ENCODE data around the gene KIAA0408.
"Not testable (repeated sequence)": the region's sequence is repeated elsewhere in the genome, so short reads cannot be mapped to it uniquely, and the experiment has no call there.

The KIAA0408 gene

DNA sequence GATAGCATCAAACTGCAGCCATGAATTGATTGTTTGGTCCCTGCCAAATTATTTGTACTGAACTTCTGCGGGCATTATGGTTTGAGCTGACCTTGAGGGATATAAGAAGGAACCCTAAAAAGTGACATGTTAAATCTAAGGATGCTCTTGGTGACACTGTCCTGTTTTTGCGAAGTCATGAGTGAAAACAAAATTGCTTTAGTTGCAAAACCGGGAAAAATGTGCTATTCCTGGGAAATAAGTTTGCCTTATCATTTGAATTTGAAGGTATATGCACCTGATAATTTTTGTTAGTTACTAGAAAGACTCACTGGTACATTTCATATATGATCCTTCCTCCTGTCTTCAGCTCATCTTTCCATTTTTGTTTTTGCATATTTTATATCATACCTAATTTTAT, 7.8 kb downstream of the KIAA0408 start:
- Histone ChIP-seq H3K4me3 (ENCODE audit: low read length in 2 of 2) (no peak overlapping the region), H3K9me3 (ENCODE audit: control insufficient read depth in 2 of 2, low read length in 2 of 2) (no peaks in the 10 kb centered on the region), H3K27ac (ENCODE audit: low read depth in 2 of 2, low read length in 2 of 2) (no peak overlapping the region), H3K4me1 (ENCODE audit: control insufficient read depth in 2 of 2, insufficient read depth in 2 of 2, low read length in 2 of 2) (no peaks in the 10 kb centered on the region), H3K9ac (ENCODE audit: low read depth in 1 of 2, low read length in 2 of 2) (no peak overlapping the region), H3K36me3 (ENCODE audit: control insufficient read depth in 2 of 2, insufficient read depth in 2 of 2, low read length in 2 of 2) (no peaks in the 10 kb centered on the region), H3K27me3 (ENCODE audit: control insufficient read depth in 2 of 2, insufficient read depth in 2 of 2, low read length in 2 of 2) (no peaks in the 10 kb centered on the region)

DNA sequence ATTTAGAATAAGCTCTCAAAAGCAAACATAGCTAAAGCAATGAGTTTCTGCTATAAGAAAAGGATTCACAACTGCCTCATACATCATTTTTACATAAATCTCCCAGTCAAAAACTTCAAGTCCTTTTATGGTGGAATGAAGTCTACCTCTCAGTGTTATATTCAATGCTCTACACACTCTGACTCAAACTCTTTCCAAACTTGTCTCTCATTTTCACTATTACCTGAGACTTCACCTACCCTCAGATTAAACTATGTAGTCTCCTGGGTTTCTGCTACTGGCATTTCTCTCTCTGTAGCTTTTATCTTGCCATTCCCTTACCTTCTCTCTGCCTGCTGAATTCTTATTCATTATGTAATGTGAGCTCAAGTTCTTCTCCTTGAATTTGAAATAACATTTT, 11.4 kb downstream of the KIAA0408 start:
- Histone ChIP-seq H3K4me3 (ENCODE audit: low read length in 2 of 2) (no peak overlapping the region), H3K9ac (ENCODE audit: low read depth in 1 of 2, low read length in 2 of 2) (no peak overlapping the region), H3K9me3 (ENCODE audit: control insufficient read depth in 2 of 2, low read length in 2 of 2) (no peaks in the 10 kb centered on the region), H3K36me3 (ENCODE audit: control insufficient read depth in 2 of 2, insufficient read depth in 2 of 2, low read length in 2 of 2) (no peaks in the 10 kb centered on the region), H3K27me3 (ENCODE audit: control insufficient read depth in 2 of 2, insufficient read depth in 2 of 2, low read length in 2 of 2) (no peaks in the 10 kb centered on the region), H3K4me1 (ENCODE audit: control insufficient read depth in 2 of 2, insufficient read depth in 2 of 2, low read length in 2 of 2) (no peaks in the 10 kb centered on the region), H3K27ac (ENCODE audit: low read depth in 2 of 2, low read length in 2 of 2) (no peak overlapping the region)

DNA sequence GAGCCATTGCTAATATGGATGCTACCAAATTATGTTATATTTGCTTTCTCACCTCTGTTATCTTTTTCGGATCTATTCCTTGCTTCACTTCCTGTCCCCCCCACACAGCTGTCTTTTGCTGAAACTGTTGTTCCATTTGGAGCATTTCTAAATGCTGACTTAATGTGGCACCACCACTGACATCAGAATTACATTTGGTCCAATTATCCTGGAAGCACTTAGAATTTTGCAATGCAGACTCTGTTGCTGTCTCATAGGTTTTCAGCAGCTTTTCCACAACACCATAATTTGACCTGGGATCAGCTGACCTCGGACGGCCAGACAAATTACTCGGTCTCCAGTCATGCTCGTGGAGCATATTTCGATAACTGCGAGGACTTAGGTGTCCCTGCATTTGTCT, 12.8 kb downstream of the KIAA0408 start:
- H3K27ac ChIP-seq (ENCODE audit: low read depth in 2 of 2, low read length in 2 of 2) = no peak overlapping the region
- no peak overlapping the region for H3K4me3 ChIP-seq (ENCODE audit: low read length in 2 of 2)
- no peaks in the 10 kb centered on the region for H3K36me3 ChIP-seq (ENCODE audit: control insufficient read depth in 2 of 2, insufficient read depth in 2 of 2, low read length in 2 of 2)
- H3K4me1 ChIP-seq (ENCODE audit: control insufficient read depth in 2 of 2, insufficient read depth in 2 of 2, low read length in 2 of 2) = no peaks in the 10 kb centered on the region
- H3K9ac ChIP-seq (ENCODE audit: low read depth in 1 of 2, low read length in 2 of 2) = no peak overlapping the region
- H3K27me3 ChIP-seq (ENCODE audit: control insufficient read depth in 2 of 2, insufficient read depth in 2 of 2, low read length in 2 of 2) = no peaks in the 10 kb centered on the region
- no peaks in the 10 kb centered on the region for H3K9me3 ChIP-seq (ENCODE audit: control insufficient read depth in 2 of 2, low read length in 2 of 2)

DNA sequence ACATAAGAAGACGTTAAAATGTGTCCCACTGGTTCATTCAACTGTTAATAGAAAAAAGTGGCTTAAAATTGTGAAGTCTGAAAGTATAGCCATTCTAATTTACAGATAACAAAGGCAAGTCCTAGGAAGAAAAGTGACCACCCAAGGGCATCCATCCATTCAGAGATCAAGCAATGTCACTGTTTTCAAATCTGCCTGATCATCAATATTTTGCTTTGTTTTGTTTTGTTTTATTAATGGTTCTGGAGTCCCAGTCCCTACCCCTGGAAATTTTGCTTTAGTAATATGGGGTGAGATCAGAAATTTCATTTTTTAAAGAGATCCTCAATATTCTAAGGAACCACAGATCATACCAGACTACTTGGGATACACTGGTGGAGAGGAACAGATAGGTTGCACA, 17.3 kb downstream of the KIAA0408 start:
- Histone ChIP-seq H3K9me3 (ENCODE audit: control insufficient read depth in 2 of 2, low read length in 2 of 2) (no peaks in the 10 kb centered on the region), H3K27ac (ENCODE audit: low read depth in 2 of 2, low read length in 2 of 2) (no peak overlapping the region), H3K4me1 (ENCODE audit: control insufficient read depth in 2 of 2, insufficient read depth in 2 of 2, low read length in 2 of 2) (no peaks in the 10 kb centered on the region), H3K27me3 (ENCODE audit: control insufficient read depth in 2 of 2, insufficient read depth in 2 of 2, low read length in 2 of 2) (no peaks in the 10 kb centered on the region), H3K4me3 (ENCODE audit: low read length in 2 of 2) (no peak overlapping the region), H3K9ac (ENCODE audit: low read depth in 1 of 2, low read length in 2 of 2) (no peak overlapping the region), H3K36me3 (ENCODE audit: control insufficient read depth in 2 of 2, insufficient read depth in 2 of 2, low read length in 2 of 2) (no peaks in the 10 kb centered on the region)

DNA sequence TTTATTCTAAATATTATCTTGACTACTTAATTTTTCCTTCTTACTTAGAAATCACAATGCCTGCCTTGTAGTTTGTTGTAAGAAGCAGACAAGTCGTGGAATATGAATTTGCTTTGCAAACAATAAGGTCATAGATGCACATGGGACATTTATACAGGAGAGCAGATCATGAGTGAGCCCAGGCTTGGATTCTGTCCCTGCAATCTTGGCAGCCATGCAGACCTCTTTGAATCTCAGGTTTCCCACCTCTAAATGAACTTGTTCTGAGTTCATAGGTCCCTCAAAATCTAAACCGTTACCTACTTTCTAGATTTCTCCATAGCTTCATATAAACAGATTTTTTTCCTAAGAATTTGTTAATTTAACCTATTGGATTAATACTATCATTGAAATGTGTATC, 19.5 kb downstream of the KIAA0408 start:
- Histone ChIP-seq H3K36me3 (ENCODE audit: control insufficient read depth in 2 of 2, insufficient read depth in 2 of 2, low read length in 2 of 2) (no peaks in the 10 kb centered on the region), H3K27ac (ENCODE audit: low read depth in 2 of 2, low read length in 2 of 2) (no peak overlapping the region), H3K9ac (ENCODE audit: low read depth in 1 of 2, low read length in 2 of 2) (no peak overlapping the region), H3K27me3 (ENCODE audit: control insufficient read depth in 2 of 2, insufficient read depth in 2 of 2, low read length in 2 of 2) (no peaks in the 10 kb centered on the region), H3K4me3 (ENCODE audit: low read length in 2 of 2) (no peak overlapping the region), H3K9me3 (ENCODE audit: control insufficient read depth in 2 of 2, low read length in 2 of 2) (no peaks in the 10 kb centered on the region), H3K4me1 (ENCODE audit: control insufficient read depth in 2 of 2, insufficient read depth in 2 of 2, low read length in 2 of 2) (no peaks in the 10 kb centered on the region)

DNA sequence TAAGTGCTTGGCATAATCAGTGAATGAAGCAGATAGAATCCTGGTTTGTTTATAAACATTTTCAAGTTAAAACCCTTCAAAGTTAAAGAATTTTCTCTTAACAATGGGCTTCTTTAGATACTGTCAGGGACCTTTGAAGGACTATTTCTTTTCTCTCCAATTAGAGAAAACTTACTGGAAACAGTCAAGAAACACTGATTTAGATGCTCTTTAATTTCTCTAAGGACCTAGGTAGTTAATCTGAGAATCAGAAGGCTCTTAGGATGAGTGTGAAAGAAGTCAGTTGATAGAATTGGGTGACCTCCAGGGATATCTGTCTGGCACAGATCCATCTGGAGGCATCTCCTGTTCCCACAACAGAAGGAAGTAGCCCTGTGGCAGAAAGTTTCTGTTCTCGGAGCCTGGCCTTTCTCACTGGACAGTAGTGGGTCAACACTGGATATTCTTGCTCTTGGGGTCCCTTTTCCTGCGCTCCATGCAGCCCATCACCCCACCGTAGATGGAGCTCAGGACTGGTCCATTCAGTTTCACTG, 22.5 kb downstream of the KIAA0408 start:
- Histone ChIP-seq H3K27me3 (ENCODE audit: control insufficient read depth in 2 of 2, insufficient read depth in 2 of 2, low read length in 2 of 2) (no peaks in the 10 kb centered on the region), H3K4me1 (ENCODE audit: control insufficient read depth in 2 of 2, insufficient read depth in 2 of 2, low read length in 2 of 2) (no peaks in the 10 kb centered on the region), H3K4me3 (ENCODE audit: low read length in 2 of 2) (no peak overlapping the region), H3K27ac (ENCODE audit: low read depth in 2 of 2, low read length in 2 of 2) (no peak overlapping the region), H3K36me3 (ENCODE audit: control insufficient read depth in 2 of 2, insufficient read depth in 2 of 2, low read length in 2 of 2) (no peaks in the 10 kb centered on the region), H3K9me3 (ENCODE audit: control insufficient read depth in 2 of 2, low read length in 2 of 2) (no peaks in the 10 kb centered on the region), H3K9ac (ENCODE audit: low read depth in 1 of 2, low read length in 2 of 2) (no peak overlapping the region)

DNA sequence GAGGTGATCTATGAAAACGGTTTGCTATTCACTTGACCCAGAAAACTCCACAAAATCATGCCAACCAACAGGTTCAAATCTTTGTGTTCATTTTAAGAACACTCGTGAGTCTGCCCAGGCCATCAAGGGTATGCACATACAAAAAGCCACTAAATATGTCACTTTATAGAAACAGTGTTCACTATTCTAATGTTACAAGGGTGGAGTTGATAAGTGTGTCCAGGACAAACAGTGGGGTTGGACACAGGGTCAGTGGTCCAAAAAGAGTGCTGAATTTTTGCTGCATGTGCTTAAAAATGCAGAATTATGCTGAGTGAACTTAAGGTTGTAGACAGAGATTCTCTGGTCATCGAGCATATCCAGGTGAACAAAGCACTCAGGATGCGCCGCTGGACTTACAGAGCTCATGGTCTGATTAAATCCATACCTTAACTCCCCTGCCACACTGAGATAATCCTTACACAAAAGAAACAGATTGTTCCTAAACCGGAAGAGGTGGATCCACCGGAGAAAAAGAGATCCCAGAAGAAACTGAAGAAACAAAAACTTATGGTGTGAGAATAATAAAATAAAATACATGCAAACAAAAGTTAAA, 23.5 kb downstream of the KIAA0408 start:
- Histone ChIP-seq H3K27me3 (ENCODE audit: control insufficient read depth in 2 of 2, insufficient read depth in 2 of 2, low read length in 2 of 2) (no peaks in the 10 kb centered on the region), H3K36me3 (ENCODE audit: control insufficient read depth in 2 of 2, insufficient read depth in 2 of 2, low read length in 2 of 2) (no peaks in the 10 kb centered on the region), H3K9me3 (ENCODE audit: control insufficient read depth in 2 of 2, low read length in 2 of 2) (no peaks in the 10 kb centered on the region), H3K9ac (ENCODE audit: low read depth in 1 of 2, low read length in 2 of 2) (no peak overlapping the region), H3K4me1 (ENCODE audit: control insufficient read depth in 2 of 2, insufficient read depth in 2 of 2, low read length in 2 of 2) (no peaks in the 10 kb centered on the region), H3K4me3 (ENCODE audit: low read length in 2 of 2) (no peak overlapping the region), H3K27ac (ENCODE audit: low read depth in 2 of 2, low read length in 2 of 2) (no peak overlapping the region)

DNA sequence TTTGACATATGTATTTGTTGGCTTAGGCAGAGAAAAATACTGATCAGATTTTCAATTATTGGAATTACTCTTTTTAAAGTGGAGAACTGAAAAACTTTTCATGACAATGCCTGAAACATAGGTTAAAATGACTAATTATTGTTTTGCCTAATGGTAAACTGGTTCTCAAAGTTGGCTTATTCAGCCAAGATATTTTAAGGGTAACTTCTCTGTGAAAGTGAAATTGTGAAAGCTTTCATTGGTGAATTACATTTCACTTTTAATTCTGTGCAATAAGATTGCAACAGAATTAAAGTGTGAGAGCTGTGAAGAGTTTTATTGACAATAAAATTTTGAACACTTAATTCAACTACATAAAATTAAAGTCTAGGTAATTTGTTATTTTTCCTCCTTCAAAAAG, 24.5 kb downstream of the KIAA0408 start:
- H3K9ac ChIP-seq (ENCODE audit: low read depth in 1 of 2, low read length in 2 of 2) = no peak overlapping the region
- H3K4me3 ChIP-seq (ENCODE audit: low read length in 2 of 2) = no peak overlapping the region
- H3K4me1 ChIP-seq (ENCODE audit: control insufficient read depth in 2 of 2, insufficient read depth in 2 of 2, low read length in 2 of 2) = no peaks in the 10 kb centered on the region
- H3K9me3 ChIP-seq (ENCODE audit: control insufficient read depth in 2 of 2, low read length in 2 of 2) = no peaks in the 10 kb centered on the region
- H3K27me3 ChIP-seq (ENCODE audit: control insufficient read depth in 2 of 2, insufficient read depth in 2 of 2, low read length in 2 of 2) = no peaks in the 10 kb centered on the region
- H3K36me3 ChIP-seq (ENCODE audit: control insufficient read depth in 2 of 2, insufficient read depth in 2 of 2, low read length in 2 of 2) = no peaks in the 10 kb centered on the region
- H3K27ac ChIP-seq (ENCODE audit: low read depth in 2 of 2, low read length in 2 of 2) = no peak overlapping the region

DNA sequence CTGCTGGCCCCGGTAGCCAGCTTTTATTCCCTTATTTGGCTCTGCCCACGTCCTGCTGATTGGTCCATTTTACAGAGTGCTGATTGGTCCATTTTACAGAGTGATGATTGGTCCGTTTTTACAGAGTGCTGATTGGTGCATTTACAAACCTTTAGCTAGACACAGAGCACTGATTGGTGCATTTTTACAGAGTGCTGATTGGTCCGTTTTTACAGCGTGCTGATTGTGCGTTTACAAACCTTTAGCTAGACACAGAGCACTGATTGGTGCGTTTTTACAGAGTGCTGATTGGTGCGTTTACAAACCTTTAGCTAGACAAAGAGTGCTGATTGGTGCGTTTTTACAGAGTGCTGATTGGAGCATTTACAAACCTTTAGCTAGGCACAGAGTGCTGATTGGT, 30.6 kb downstream of the KIAA0408 start:
- not testable (repeated sequence) for H3K9ac ChIP-seq (ENCODE audit: low read depth in 1 of 2, low read length in 2 of 2); H3K9me3 ChIP-seq (ENCODE audit: control insufficient read depth in 2 of 2, low read length in 2 of 2); H3K36me3 ChIP-seq (ENCODE audit: control insufficient read depth in 2 of 2, insufficient read depth in 2 of 2, low read length in 2 of 2); H3K4me3 ChIP-seq (ENCODE audit: low read length in 2 of 2); H3K4me1 ChIP-seq (ENCODE audit: control insufficient read depth in 2 of 2, insufficient read depth in 2 of 2, low read length in 2 of 2); H3K27ac ChIP-seq (ENCODE audit: low read depth in 2 of 2, low read length in 2 of 2); H3K27me3 ChIP-seq (ENCODE audit: control insufficient read depth in 2 of 2, insufficient read depth in 2 of 2, low read length in 2 of 2)

DNA sequence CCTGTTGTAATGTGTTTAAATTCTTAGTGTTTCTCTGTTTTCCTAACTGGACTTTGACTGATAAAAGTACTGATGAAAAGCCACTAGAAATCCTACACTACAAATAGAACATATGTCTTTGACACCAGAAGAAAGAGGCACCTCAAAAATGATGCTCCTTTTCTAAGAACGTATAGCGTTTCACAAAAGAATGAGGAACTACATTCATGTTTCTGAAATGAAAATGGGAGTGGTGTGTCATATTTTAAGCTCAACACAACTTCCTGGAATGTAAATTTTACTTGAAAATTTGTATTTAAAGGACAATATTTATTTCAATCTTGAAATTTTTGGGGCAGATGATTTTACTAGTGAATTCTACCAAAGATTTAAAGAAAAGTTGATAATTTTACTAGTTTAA, 35.3 kb downstream of the KIAA0408 start:
- Histone ChIP-seq H3K9me3 (ENCODE audit: control insufficient read depth in 2 of 2, low read length in 2 of 2) (no peaks in the 10 kb centered on the region), H3K36me3 (ENCODE audit: control insufficient read depth in 2 of 2, insufficient read depth in 2 of 2, low read length in 2 of 2) (no peaks in the 10 kb centered on the region), H3K9ac (ENCODE audit: low read depth in 1 of 2, low read length in 2 of 2) (no peak overlapping the region), H3K4me3 (ENCODE audit: low read length in 2 of 2) (no peak overlapping the region), H3K4me1 (ENCODE audit: control insufficient read depth in 2 of 2, insufficient read depth in 2 of 2, low read length in 2 of 2) (peaks cover 0 to 3% of the 10 kb centered on the region in 2 donors), H3K27me3 (ENCODE audit: control insufficient read depth in 2 of 2, insufficient read depth in 2 of 2, low read length in 2 of 2) (no peaks in the 10 kb centered on the region), H3K27ac (ENCODE audit: low read depth in 2 of 2, low read length in 2 of 2) (no peak overlapping the region)

DNA sequence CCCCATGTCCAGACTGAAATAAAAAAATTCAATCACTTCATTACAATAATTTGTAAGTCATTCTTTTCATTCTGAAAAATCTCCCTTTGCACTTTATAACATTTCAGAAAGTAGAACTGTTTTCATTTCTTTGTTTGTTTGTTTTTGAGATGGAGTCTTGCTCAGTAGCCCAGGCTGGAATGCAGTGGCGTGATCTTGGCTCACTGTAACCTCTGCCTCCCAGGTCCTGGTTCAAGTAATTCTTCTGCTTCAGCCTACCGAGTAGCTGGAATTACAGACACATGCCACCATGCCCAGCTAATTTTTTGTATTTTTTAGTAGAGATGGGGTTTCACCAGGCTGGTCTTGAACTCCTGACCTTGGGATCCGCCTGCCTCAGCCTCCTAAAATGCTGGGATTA, 38.0 kb downstream of the KIAA0408 start:
- H3K27me3 ChIP-seq (ENCODE audit: control insufficient read depth in 2 of 2, insufficient read depth in 2 of 2, low read length in 2 of 2); H3K36me3 ChIP-seq (ENCODE audit: control insufficient read depth in 2 of 2, insufficient read depth in 2 of 2, low read length in 2 of 2); H3K9ac ChIP-seq (ENCODE audit: low read depth in 1 of 2, low read length in 2 of 2); H3K4me3 ChIP-seq (ENCODE audit: low read length in 2 of 2); H3K9me3 ChIP-seq (ENCODE audit: control insufficient read depth in 2 of 2, low read length in 2 of 2); H3K4me1 ChIP-seq (ENCODE audit: control insufficient read depth in 2 of 2, insufficient read depth in 2 of 2, low read length in 2 of 2); H3K27ac ChIP-seq (ENCODE audit: low read depth in 2 of 2, low read length in 2 of 2): not testable (repeated sequence)

Measured in mucosa of rectum (tissue), 2 donors.